Heart right ventricle (tissue), 16 donors: ENCODE measurements around the gene LRIG1. TPM values are rescaled to one million over a fixed set of nuclear protein-coding genes. Genes with fewer than 3 reads are reported as not detected.

Source experiments
- ATAC-seq, 8 donors: fragments of 200-7000 bp; cut with Tn5 transposase; one replicate each; pipeline ENCODE4 v1.9.1; 2020; ENCODE audit warnings: mild to moderate bottlenecking in 8 of 8, moderate library complexity in 8 of 8, moderate number of reproducible peaks in 1 of 8
- DNase-seq, 2 donors: peaks; one replicate each; pipeline ENCODE4 v3.0.0-alpha.2; 2020
- H3K27ac ChIP-seq, 10 donors: fragments of 200-600 bp; sonication (generic) in 2 of 10; one replicate each; pipeline versions ENCODE4 v1.5.0 to v1.8.0; 2020 to 2022; ENCODE audit warnings: mild to moderate bottlenecking in 3 of 10
- H3K27me3 ChIP-seq, 7 donors: fragments of 200-600 bp; one replicate each; pipeline ENCODE4 v1.8.0; 2021 to 2022; ENCODE audit warnings: mild to moderate bottlenecking in 2 of 7
- H3K36me3 ChIP-seq, 9 donors: fragments of 200-600 bp; sonication (generic) in 1 of 9; one replicate each; pipeline versions ENCODE4 v1.5.0 to v1.8.0; 2020 to 2022; ENCODE audit warnings: mild to moderate bottlenecking in 2 of 9
- H3K4me1 ChIP-seq, 9 donors: fragments of 200-600 bp; sonication (generic) in 1 of 9; one replicate each; pipeline versions ENCODE4 v1.5.0 to v1.8.0; 2020 to 2022; ENCODE audit warnings: mild to moderate bottlenecking in 4 of 9
- H3K4me3 ChIP-seq, 10 donors: fragments of 200-600 bp; sonication (generic) in 2 of 10; one replicate each; pipeline versions ENCODE4 v1.5.0 to v1.8.0; 2020 to 2022; ENCODE audit warnings: mild to moderate bottlenecking in 7 of 10, moderate library complexity in 2 of 10
- H3K9me3 ChIP-seq, 11 donors: fragments of 200-600 bp in 10 of 11; sonication (generic) in 2 of 11; one replicate each; pipeline versions ENCODE4 v1.5.0 to v1.8.0; 2013 to 2022; ENCODE audit warnings: mild to moderate bottlenecking in 2 of 11, control low read depth in 1 of 11, moderate library complexity in 1 of 11
- CTCF ChIP-seq, 9 donors: fragments of 200-600 bp; sonication (generic) in 2 of 9; IDR thresholded peaks; one replicate each; pipeline versions ENCODE4 v1.5.0 to v1.8.0; 2021 to 2022; ENCODE audit warnings: antibody characterized with exemption in 9 of 9, mild to moderate bottlenecking in 5 of 9, moderate library complexity in 1 of 9
- WGBS, 2 donors: extraction: QIAGEN DNeasy Blood & Tissue Kit; methylation state at CpG; one replicate each; pipeline ENCODE4 v1.1.7; 2013; ENCODE audit warnings: inconsistent platforms in 1 of 2; 5-methylcytosine and 5-hydroxymethylcytosine counted together
- intact Hi-C, 10 donors: fragments of 100-400 bp; cut with DNase I; formaldehyde crosslinking; loops; one replicate each; pipeline versions ENCODE4 v1.11.1 to v1.14.2; 2022
- polyA plus RNA-seq, 2 donors: library from polyadenylated mRNA; stranded (reverse); fragments of 200-250 nt; gene quantifications; one replicate each; pipeline ENCODE4 v1.2.3, GENCODE V29; 2013
- total RNA-seq, 10 donors: library from RNA; stranded (reverse); fragmentation: NEBNext Ultra II Directional in 3 of 10; extraction: Animal tissue kit (Norgen Biotek cat#: 25700) in 3 of 10; gene quantifications; one replicate each; pipeline versions ENCODE4 v1.2.1 to v1.2.4, GENCODE V29; 2021 to 2023
- donor health status: Arrhythmogenic right ventricular cardiomyopathy.
- donor health status: ischemic (EF 13 %, LVEDD 7.1; RV severe dilation, severe dysfunction).
- donor health status: healthy with polysubstance abuse.
- donor health status: DM: no; HTN: yes; CAD: no.
- donor health status: DM: no; HTN: no; CAD: no.
- donor health status: ischemic (EF 25% LVEDD 6.9; RV normal size, moderate dysfunction).
- donor health status: ischemic (EF 25% LVEDD 5.7; RV mildly dilated, moderate dysfunction).
- donor health status: healthy.
- donor health status: DM: yes; HTN: yes; CAD: no.
- donor health status: Ischemic cardiomyopathy.
- donor health status: ischemic (EF 35%, LVEDD 5.7; RV mildly dilated, moderate dysfunction).
- donor health status: nonischemic (EF 11% LVEDD 7.7; RV severe dilation, severe dysfunction).
- donor health status: DM: yes; HTN: yes; CAD: no.
- donor health status: PGD.
- donor health status: ischemic (EF 29% LVEDD 5.4; RV normal size, mild dysfunction).
- donor health status: nonischemic (EF 23%, LVEDD 6.1; RV moderate dilation, normal function).

The LRIG1 gene
- total and polyA plus RNA-seq, 12 donors = 23.8 to 109 (median 94.2) TPM

GRCh38 chr3:66406831-66407610, 93.8 kb downstream of the LRIG1 start:
- Histone ChIP-seq H3K36me3 (peaks cover 0 to 91% (median 24%) of the 10 kb centered on the region in 9 donors), H3K4me3 (no peak overlapping the region), H3K27me3 (no peaks in the 10 kb centered on the region), H3K27ac (peak overlapping the region in 8 of 10 donors; percentile 1 to 76 (median 60)), H3K9me3 (no peaks in the 10 kb centered on the region), H3K4me1 (peaks cover 16 to 72% (median 57%) of the 10 kb centered on the region in 9 donors)
- TF ChIP-seq CTCF (IDR thresholded peaks at IDR 0.05) = no peak
- DNase-seq (no peak), ATAC-seq (no peak)
- intact Hi-C loops = loop anchor here (2.0 to 5.0 kb wide), 7 partner anchors 35 to 410 kb away; partner anchors contain the start of gene LRIG1 (in 1 of the 10)
- WGBS, 2 donors = 80 to 86% methylated on average over 17 of the region's 17 CpGs

DNA sequence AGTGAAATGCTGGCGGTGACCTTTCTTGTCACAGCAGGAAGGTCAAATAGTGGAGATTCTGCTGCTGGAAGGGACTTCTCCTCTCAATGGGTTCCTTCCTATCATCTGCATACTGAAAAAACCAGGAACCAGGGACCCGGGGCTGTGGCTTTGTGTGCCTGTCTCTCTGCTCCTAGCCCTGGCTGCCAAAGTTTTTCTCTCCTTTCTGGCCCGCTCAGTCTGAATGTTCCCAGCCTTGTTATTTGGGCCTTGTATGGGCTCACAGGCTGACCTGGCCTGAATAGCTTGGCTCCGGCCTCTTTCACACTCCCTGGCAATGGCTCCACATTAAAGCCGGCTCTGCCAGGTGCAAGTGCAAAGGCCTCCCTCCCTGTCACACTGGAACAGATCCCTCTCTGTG, 94.7 kb downstream of the LRIG1 start:
- Histone ChIP-seq H3K4me1 (peaks cover 13 to 72% (median 58%) of the 10 kb centered on the region in 9 donors), H3K4me3 (no peak overlapping the region), H3K27me3 (no peaks in the 10 kb centered on the region), H3K27ac (peak overlapping the region; percentile 1 to 76 (median 60)), H3K36me3 (peaks cover 0 to 92% (median 23%) of the 10 kb centered on the region in 9 donors), H3K9me3 (no peaks in the 10 kb centered on the region)
- DNase-seq = no peak
- intact Hi-C loops = loop anchor here (2.0 to 5.0 kb wide), 7 partner anchors 36 to 411 kb away; partner anchors contain the start of gene LRIG1 (in 1 of the 10)
- no peak for TF ChIP-seq CTCF (IDR thresholded peaks at IDR 0.05)
- ATAC-seq = peak in 7 of 8 donors; percentile 10 to 46 (median 34)
- WGBS, 2 donors = 54% methylated on average over 5 of the region's 5 CpGs

- DNase-seq = no peak
- Histone ChIP-seq H3K27me3 (no peaks in the 10 kb centered on the region), H3K36me3 (peaks cover 0 to 92% (median 23%) of the 10 kb centered on the region in 9 donors), H3K4me1 (peaks cover 13 to 74% (median 58%) of the 10 kb centered on the region in 9 donors), H3K4me3 (no peak overlapping the region), H3K27ac (peak overlapping the region; percentile 1 to 76 (median 60)), H3K9me3 (no peaks in the 10 kb centered on the region)
- no peak for TF ChIP-seq CTCF (IDR thresholded peaks at IDR 0.05)
- peak in 4 of 8 donors; percentile 19 to 56 (median 36) for ATAC-seq
- intact Hi-C loops = loop anchor here (2.0 to 5.0 kb wide), 7 partner anchors 37 to 412 kb away; partner anchors contain the start of gene LRIG1 (in 1 of the 10)
- 87 to 89% methylated on average over 11 of the region's 11 CpGs for WGBS, 2 donors
Observed at GRCh38 chr3:66405701-66406091, 95.1 kb downstream of the LRIG1 start.

DNA sequence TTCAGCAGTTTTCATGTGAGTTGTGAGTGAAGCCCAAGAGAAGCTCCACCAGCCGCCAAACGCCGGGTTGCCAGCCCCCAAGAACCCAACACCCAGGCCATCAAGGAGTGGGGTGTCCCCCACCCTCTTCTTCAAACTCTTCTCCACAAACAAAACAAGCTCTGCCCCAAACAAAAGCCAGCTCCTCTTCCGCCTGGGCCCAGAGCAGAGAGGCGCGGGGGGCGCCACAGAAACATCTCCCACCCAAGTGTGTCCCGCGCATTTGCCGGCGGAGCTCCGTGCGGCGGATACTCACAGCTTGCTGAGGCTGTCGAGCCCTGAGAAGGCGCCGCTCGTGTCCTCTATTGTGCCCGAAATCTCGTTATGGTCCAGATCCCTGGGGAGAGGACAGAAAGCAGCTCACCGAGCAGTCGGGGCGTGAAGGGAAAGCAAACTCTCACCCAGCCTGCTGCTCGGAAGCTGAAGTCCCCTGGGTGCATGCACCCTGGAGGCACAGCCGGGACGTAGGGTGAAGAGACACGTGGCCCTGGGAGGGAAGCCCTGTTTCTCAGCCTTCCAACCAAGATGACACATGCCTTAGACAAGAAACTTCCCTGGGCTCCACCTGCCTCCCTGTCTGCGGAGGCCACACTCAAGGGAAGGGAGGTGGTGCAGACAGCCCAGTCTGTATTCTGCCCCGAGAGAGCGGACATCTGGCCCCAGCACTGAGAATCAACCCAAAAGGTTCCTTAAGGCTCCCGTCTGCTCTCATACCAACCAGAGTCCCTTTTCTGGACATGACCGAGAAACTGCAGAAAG, 95.7 kb downstream of the LRIG1 start:
- peak in 2 of 8 donors; percentile 4 to 6 for ATAC-seq
- TF ChIP-seq CTCF (IDR thresholded peaks at IDR 0.05) = no peak

More for the DNA sequence above, 95.7 kb downstream of the LRIG1 start:
- no peak for DNase-seq
- Histone ChIP-seq H3K4me3 (no peak overlapping the region), H3K27me3 (no peaks in the 10 kb centered on the region), H3K4me1 (peaks cover 13 to 77% (median 55%) of the 10 kb centered on the region in 9 donors), H3K9me3 (no peaks in the 10 kb centered on the region), H3K27ac (peak overlapping the region in 8 of 10 donors; percentile 16 to 76 (median 60)), H3K36me3 (peaks cover 0 to 92% (median 23%) of the 10 kb centered on the region in 9 donors)
- 95% methylated on average over 32 of the region's 32 CpGs for WGBS, 2 donors
- intact Hi-C loops = loop anchor here in 8 of 10 donors (5.0 kb wide), 4 partner anchors 37 to 412 kb away; partner anchors contain the start of gene LRIG1 (in 1 of the 8)
